Activated T-helper 2 cell treated with anti-CD3 and anti-CD28 coated beads, Interferon-gamma antibody, Interleukin-2, Interleukin-4, amounts not matched to agents 10 μg/mL and 5 μg/mL and 100 μg/mL, durations not matched to agents 14 hours and 24 hours and 36 hours (primary cell): ENCODE data around the gene BIN1. TPM values are rescaled to one million over a fixed set of nuclear protein-coding genes. Genes with fewer than 3 reads are reported as not detected.

Experiments
- DNase-seq: peaks from one replicate; pipeline ENCODE4 v3.0.0; 2021; ENCODE audit warnings: low spot score
- H3K27ac Mint-ChIP-seq: one replicate; pipeline ENCODE4 v1.8.0; 2021; ENCODE audit warnings: mixed read lengths
- H3K27me3 Mint-ChIP-seq: one replicate; pipeline ENCODE4 v1.8.0; 2021; ENCODE audit warnings: low read depth, mixed read lengths
- H3K36me3 Mint-ChIP-seq: one replicate; pipeline ENCODE4 v1.8.0; 2021; ENCODE audit warnings: low read depth, mixed read lengths
- H3K4me1 Mint-ChIP-seq: one replicate; pipeline ENCODE4 v1.8.0; 2021; ENCODE audit warnings: low read depth, mixed read lengths
- H3K4me3 Mint-ChIP-seq: one replicate; pipeline ENCODE4 v1.8.0; 2021; ENCODE audit warnings: low read depth, mild to moderate bottlenecking, moderate library complexity, mixed read lengths
- H3K9me3 Mint-ChIP-seq: one replicate; pipeline ENCODE4 v1.8.0; 2021; ENCODE audit warnings: mixed read lengths
- intact Hi-C: fragments of 100-400 bp; cut with micrococcal nuclease; formaldehyde crosslinking; loops from one replicate; pipeline ENCODE4 v1.15.1; 2023
- total RNA-seq: library from RNA; stranded (reverse); gene quantifications from 2 replicates; pipeline ENCODE4 v1.2.3, GENCODE V29; 2022

Gene BIN1
- total RNA-seq, 1 donor from 2014 or later = 51.7 TPM

- no peaks in the 10 kb centered on the region for H3K9me3 Mint-ChIP-seq
- no peaks in the 10 kb centered on the region for H3K27me3 Mint-ChIP-seq
- peaks cover 40% of the 10 kb centered on the region for H3K36me3 Mint-ChIP-seq
- no peak for DNase-seq
- H3K4me3 Mint-ChIP-seq = no peak overlapping the region
- no peak overlapping the region for H3K27ac Mint-ChIP-seq
- intact Hi-C loops = loop anchor here (5.0 kb wide), 1 partner anchor 38 kb away; the partner anchor contains the start of gene BIN1
- peaks cover 11% of the 10 kb centered on the region for H3K4me1 Mint-ChIP-seq
Measured at GRCh38 chr2:127069536-127069935, 37.4 kb downstream of the BIN1 start.

- H3K4me3 Mint-ChIP-seq = no peak overlapping the region
- intact Hi-C loops = loop anchor here (5.0 kb wide), 1 partner anchor 38 kb away; the partner anchor contains the start of gene BIN1
- no peak overlapping the region for H3K27ac Mint-ChIP-seq
Measured at GRCh38 chr2:127069003-127069402, 38.0 kb downstream of the BIN1 start.

GRCh38 chr2:127068351-127068741, 38.6 kb downstream of the BIN1 start:
- H3K9me3 Mint-ChIP-seq = no peaks in the 10 kb centered on the region
- intact Hi-C loops = loop anchor here (5.0 kb wide), 1 partner anchor 39 kb away; the partner anchor contains the start of gene BIN1
- DNase-seq = no peak
- peaks cover 13% of the 10 kb centered on the region for H3K4me1 Mint-ChIP-seq
- H3K4me3 Mint-ChIP-seq = no peak overlapping the region
- H3K36me3 Mint-ChIP-seq = peaks cover 44% of the 10 kb centered on the region
- no peaks in the 10 kb centered on the region for H3K27me3 Mint-ChIP-seq
- H3K27ac Mint-ChIP-seq = no peak overlapping the region

More at GRCh38 chr2:127069003-127069402, 38.0 kb downstream of the BIN1 start:
- DNase-seq = no peak
- no peaks in the 10 kb centered on the region for H3K9me3 Mint-ChIP-seq
- peaks cover 44% of the 10 kb centered on the region for H3K36me3 Mint-ChIP-seq
- H3K4me1 Mint-ChIP-seq = peaks cover 13% of the 10 kb centered on the region
- no peaks in the 10 kb centered on the region for H3K27me3 Mint-ChIP-seq

GRCh38 chr2:127067620-127068350, 39.2 kb downstream of the BIN1 start:
- Mint-ChIP-seq H3K27ac (no peak overlapping the region), H3K4me1 (peaks cover 13% of the 10 kb centered on the region), H3K4me3 (no peak overlapping the region), H3K9me3 (no peaks in the 10 kb centered on the region), H3K36me3 (peaks cover 49% of the 10 kb centered on the region), H3K27me3 (no peaks in the 10 kb centered on the region)
- intact Hi-C loops = loop anchor here (5.0 kb wide), 1 partner anchor 40 kb away; the partner anchor contains the start of gene BIN1
- DNase-seq = peak; percentile 55

- Mint-ChIP-seq H3K27me3 (no peaks in the 10 kb centered on the region), H3K4me3 (no peak overlapping the region), H3K27ac (no peak overlapping the region), H3K36me3 (peaks cover 47% of the 10 kb centered on the region), H3K4me1 (peaks cover 13% of the 10 kb centered on the region), H3K9me3 (no peaks in the 10 kb centered on the region)
- DNase-seq = no peak
- intact Hi-C loops = loop anchor here (5.0 kb wide), 1 partner anchor 40 kb away; the partner anchor contains the start of gene BIN1
Measured at GRCh38 chr2:127066942-127067341, 40.0 kb downstream of the BIN1 start.

- peaks cover 43% of the 10 kb centered on the region for H3K36me3 Mint-ChIP-seq
- H3K27me3 Mint-ChIP-seq = no peaks in the 10 kb centered on the region
- no peak overlapping the region for H3K4me3 Mint-ChIP-seq
Measured at GRCh38 chr2:127065940-127066318, 41.0 kb downstream of the BIN1 start.

GRCh38 chr2:127065299-127065939, 41.5 kb downstream of the BIN1 start:
- peaks cover 37% of the 10 kb centered on the region for H3K36me3 Mint-ChIP-seq
- H3K4me3 Mint-ChIP-seq = no peak overlapping the region
- peak overlapping the region; percentile 75 for H3K27ac Mint-ChIP-seq
- no peak for DNase-seq
- H3K9me3 Mint-ChIP-seq = no peaks in the 10 kb centered on the region
- H3K4me1 Mint-ChIP-seq = peaks cover 13% of the 10 kb centered on the region
- intact Hi-C loops = loop anchor here (5.0 kb wide), 1 partner anchor 42 kb away; the partner anchor contains the start of gene BIN1
- H3K27me3 Mint-ChIP-seq = no peaks in the 10 kb centered on the region

More at GRCh38 chr2:127065940-127066318, 41.0 kb downstream of the BIN1 start:
- intact Hi-C loops = loop anchor here (5.0 kb wide), 1 partner anchor 41 kb away; the partner anchor contains the start of gene BIN1
- DNase-seq = no peak
- Mint-ChIP-seq H3K27ac (no peak overlapping the region), H3K9me3 (no peaks in the 10 kb centered on the region), H3K4me1 (peaks cover 13% of the 10 kb centered on the region)

GRCh38 chr2:127064642-127065250, 42.2 kb downstream of the BIN1 start:
- H3K4me1 Mint-ChIP-seq = peaks cover 13% of the 10 kb centered on the region
- H3K27ac Mint-ChIP-seq = peak overlapping the region; percentile 62
- intact Hi-C loops = loop anchor here (1.0 to 5.0 kb wide), 3 partner anchors 16 to 43 kb away; partner anchors contain the start of gene BIN1
- peaks cover 33% of the 10 kb centered on the region for H3K36me3 Mint-ChIP-seq
- no peak overlapping the region for H3K4me3 Mint-ChIP-seq
- H3K27me3 Mint-ChIP-seq = no peaks in the 10 kb centered on the region
- peak; percentile 62 for DNase-seq
- no peaks in the 10 kb centered on the region for H3K9me3 Mint-ChIP-seq

- intact Hi-C loops = loop anchor here (1.0 kb wide), 2 partner anchors 16 to 39 kb away; no protein-coding TSS in a partner anchor
- H3K27me3 Mint-ChIP-seq = no peaks in the 10 kb centered on the region
- H3K27ac Mint-ChIP-seq = peak overlapping the region; percentile 62
- no peak for DNase-seq
- peaks cover 13% of the 10 kb centered on the region for H3K4me1 Mint-ChIP-seq
- peaks cover 32% of the 10 kb centered on the region for H3K36me3 Mint-ChIP-seq
- no peaks in the 10 kb centered on the region for H3K9me3 Mint-ChIP-seq
- H3K4me3 Mint-ChIP-seq = no peak overlapping the region
Measured at GRCh38 chr2:127063701-127064590, 43.0 kb downstream of the BIN1 start.

GRCh38 chr2:127061375-127062273, 45.3 kb downstream of the BIN1 start:
- no peaks in the 10 kb centered on the region for H3K27me3 Mint-ChIP-seq
- intact Hi-C loops = no loop called here
- no peak overlapping the region for H3K4me3 Mint-ChIP-seq
- H3K9me3 Mint-ChIP-seq = no peaks in the 10 kb centered on the region
- DNase-seq = no peak
- peaks cover 23% of the 10 kb centered on the region for H3K36me3 Mint-ChIP-seq
- H3K27ac Mint-ChIP-seq = no peak overlapping the region
- peaks cover 9% of the 10 kb centered on the region for H3K4me1 Mint-ChIP-seq

- Mint-ChIP-seq H3K27ac (no peak overlapping the region), H3K9me3 (no peaks in the 10 kb centered on the region), H3K27me3 (no peaks in the 10 kb centered on the region), H3K4me1 (peaks cover 7% of the 10 kb centered on the region), H3K36me3 (peaks cover 19% of the 10 kb centered on the region), H3K4me3 (no peak overlapping the region)
- no peak for DNase-seq
- intact Hi-C loops = no loop called here
Measured at GRCh38 chr2:127060264-127060945, 46.5 kb downstream of the BIN1 start.
